ENCODE results near the gene GLS. TPM values are rescaled to one million over a fixed set of nuclear protein-coding genes. Genes with fewer than 3 reads are reported as not detected.

GLS gene
- total RNA-seq, 2 donors from 2014 or later: 86.0 to 102 TPM

- no peaks in the 10 kb centered on the region for H3K36me3 ChIP-seq (replicated peaks in 1 of 2; ENCODE audit: insufficient read depth in 1 of 2, low read depth in 2 of 2)
- H3K9me3 ChIP-seq: no peaks in the 10 kb centered on the region
- no peaks in the 10 kb centered on the region for H3K27me3 ChIP-seq
- no peak overlapping the region for H3K27ac ChIP-seq
- whole genome bisulfite sequencing, 2 donors: 82 to 85% methylated on average over 8 of the region's 8 CpGs
- peaks cover 5% of the 10 kb centered on the region for H3K4me1 ChIP-seq
- intact Hi-C loops (cut with DNase I): no loop called here
- ATAC-seq (no peak), DNase-seq (no peak)
- TF ChIP-seq POLR2A (IDR thresholded peaks at IDR 0.05) (no peak), CTCF (IDR thresholded peaks at IDR 0.05) (no peak)
- no peak overlapping the region for H3K4me3 ChIP-seq
These were observed 38.7 kb upstream of the GLS start for GRCh38 chr2:190841707-190842505.

- WGBS, 2 donors: 69 to 83% methylated on average over 1 of the region's 1 CpG
- Histone ChIP-seq H3K9me3 (no peaks in the 10 kb centered on the region), H3K4me1 (peaks cover 12% of the 10 kb centered on the region), H3K27me3 (no peaks in the 10 kb centered on the region), H3K27ac (no peak overlapping the region), H3K36me3 (replicated peaks in 1 of 2; ENCODE audit: insufficient read depth in 1 of 2, low read depth in 2 of 2) (no peaks in the 10 kb centered on the region), H3K4me3 (no peak overlapping the region)
- DNase-seq: no peak
- intact Hi-C loops (cut with DNase I): no loop called here
- no peak for ATAC-seq
- TF ChIP-seq POLR2A (IDR thresholded peaks at IDR 0.05) (no peak), CTCF (IDR thresholded peaks at IDR 0.05) (no peak)
These were observed 38.0 kb upstream of the GLS start for GRCh38 chr2:190842606-190843104.

GRCh38 chr2:190843890-190844699 is 36.5 kb upstream of the GLS start:
- no peaks in the 10 kb centered on the region for H3K36me3 ChIP-seq (replicated peaks in 1 of 2; ENCODE audit: insufficient read depth in 1 of 2, low read depth in 2 of 2)
- H3K4me1 ChIP-seq: peaks cover 14% of the 10 kb centered on the region
- no peak for DNase-seq
- intact Hi-C loops (cut with DNase I): no loop called here
- no peaks in the 10 kb centered on the region for H3K9me3 ChIP-seq
- no peak for ATAC-seq
- H3K27ac ChIP-seq: no peak overlapping the region
- no peak overlapping the region for H3K4me3 ChIP-seq
- no peaks in the 10 kb centered on the region for H3K27me3 ChIP-seq
- TF ChIP-seq CTCF (IDR thresholded peaks at IDR 0.05) (no peak), POLR2A (IDR thresholded peaks at IDR 0.05) (no peak)
- WGBS, 2 donors: 92 to 93% methylated on average over 3 of the region's 3 CpGs

GRCh38 chr2:190844700-190845401 is 35.8 kb upstream of the GLS start:
- no peak overlapping the region for H3K27ac ChIP-seq
- no peak for DNase-seq
- H3K36me3 ChIP-seq (replicated peaks in 1 of 2; ENCODE audit: insufficient read depth in 1 of 2, low read depth in 2 of 2): no peaks in the 10 kb centered on the region
- intact Hi-C loops (cut with DNase I): no loop called here
- H3K4me3 ChIP-seq: no peak overlapping the region
- no peak for ATAC-seq
- no peak for TF ChIP-seq POLR2A (IDR thresholded peaks at IDR 0.05)
- no peak for TF ChIP-seq CTCF (IDR thresholded peaks at IDR 0.05)
- 82 to 86% methylated on average over 4 of the region's 4 CpGs for WGBS, 2 donors
- no peaks in the 10 kb centered on the region for H3K27me3 ChIP-seq
- H3K9me3 ChIP-seq: no peaks in the 10 kb centered on the region
- H3K4me1 ChIP-seq: peaks cover 14% of the 10 kb centered on the region

All from body of pancreas (tissue), 4 donors.